Measurements from ENCODE around the gene HAPLN2. TPM values are rescaled to one million over a fixed set of nuclear protein-coding genes. Genes with fewer than 3 reads are reported as not detected.

HAPLN2 gene
- 0.86 TPM for polyA plus RNA-seq (2012; ENCODE audit: insufficient read depth, insufficient read length, low read depth)

DNA sequence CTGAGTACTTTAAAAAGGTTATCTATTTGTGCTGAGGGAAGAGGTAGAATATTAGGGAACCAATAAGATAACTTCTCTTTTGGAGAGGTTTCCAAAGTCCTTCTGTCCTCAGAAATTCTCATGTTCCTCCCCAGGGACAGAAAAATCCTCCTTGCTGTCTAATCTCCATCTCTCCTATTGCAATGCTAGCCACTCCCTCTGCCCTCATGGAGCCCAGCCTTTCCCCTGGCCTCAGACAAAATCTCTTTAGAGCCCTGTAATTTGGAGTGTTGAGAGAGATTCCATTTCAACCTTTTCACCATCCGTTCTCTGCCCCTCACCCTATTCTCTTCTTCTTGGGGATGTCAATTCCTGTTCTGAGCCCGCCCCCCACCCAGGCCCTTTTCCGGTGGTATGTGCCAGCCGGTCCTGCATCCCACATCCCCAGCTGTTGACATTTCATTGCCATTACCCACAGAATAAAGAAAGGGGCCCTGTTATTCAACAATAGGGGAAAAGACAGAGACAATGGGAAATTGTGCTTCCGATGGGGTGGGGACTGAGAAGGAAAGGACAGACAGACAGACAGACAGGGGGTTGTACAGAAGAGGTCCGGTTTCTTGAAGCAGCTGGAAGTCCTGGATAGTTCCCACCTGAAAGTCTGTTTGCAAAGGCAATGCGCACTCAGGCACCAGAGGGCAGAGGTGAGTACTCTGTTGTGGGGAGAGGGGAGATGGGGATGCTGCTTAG is at the start of gene HAPLN2:
Gene HAPLN2, plus strand, starts transcription at position 563 of the 729 bp plus-strand sequence. CDS start 4,076 bp downstream, outside the sequence.
- peak; percentile 64 for DNase-seq
- Histone ChIP-seq H3K4me1 (peaks cover 14% of the 10 kb centered on the region), H3K9me3 (no peaks in the 10 kb centered on the region), H3K4me3 (ENCODE audit: low read depth, low read length) (no peak within 1 kb of the TSS), H3K27me3 (peaks cover 2% of the 10 kb centered on the region), H3K36me3 (no peaks in the 10 kb centered on the region)
- TF ChIP-seq, protein P1, sequence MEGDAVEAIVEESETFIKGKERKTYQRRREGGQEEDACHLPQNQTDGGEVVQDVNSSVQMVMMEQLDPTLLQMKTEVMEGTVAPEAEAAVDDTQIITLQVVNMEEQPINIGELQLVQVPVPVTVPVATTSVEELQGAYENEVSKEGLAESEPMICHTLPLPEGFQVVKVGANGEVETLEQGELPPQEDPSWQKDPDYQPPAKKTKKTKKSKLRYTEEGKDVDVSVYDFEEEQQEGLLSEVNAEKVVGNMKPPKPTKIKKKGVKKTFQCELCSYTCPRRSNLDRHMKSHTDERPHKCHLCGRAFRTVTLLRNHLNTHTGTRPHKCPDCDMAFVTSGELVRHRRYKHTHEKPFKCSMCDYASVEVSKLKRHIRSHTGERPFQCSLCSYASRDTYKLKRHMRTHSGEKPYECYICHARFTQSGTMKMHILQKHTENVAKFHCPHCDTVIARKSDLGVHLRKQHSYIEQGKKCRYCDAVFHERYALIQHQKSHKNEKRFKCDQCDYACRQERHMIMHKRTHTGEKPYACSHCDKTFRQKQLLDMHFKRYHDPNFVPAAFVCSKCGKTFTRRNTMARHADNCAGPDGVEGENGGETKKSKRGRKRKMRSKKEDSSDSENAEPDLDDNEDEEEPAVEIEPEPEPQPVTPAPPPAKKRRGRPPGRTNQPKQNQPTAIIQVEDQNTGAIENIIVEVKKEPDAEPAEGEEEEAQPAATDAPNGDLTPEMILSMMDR (IDR thresholded peaks at IDR 0.05; ENCODE audit: low read depth, low read length): peak; percentile 84

DNA sequence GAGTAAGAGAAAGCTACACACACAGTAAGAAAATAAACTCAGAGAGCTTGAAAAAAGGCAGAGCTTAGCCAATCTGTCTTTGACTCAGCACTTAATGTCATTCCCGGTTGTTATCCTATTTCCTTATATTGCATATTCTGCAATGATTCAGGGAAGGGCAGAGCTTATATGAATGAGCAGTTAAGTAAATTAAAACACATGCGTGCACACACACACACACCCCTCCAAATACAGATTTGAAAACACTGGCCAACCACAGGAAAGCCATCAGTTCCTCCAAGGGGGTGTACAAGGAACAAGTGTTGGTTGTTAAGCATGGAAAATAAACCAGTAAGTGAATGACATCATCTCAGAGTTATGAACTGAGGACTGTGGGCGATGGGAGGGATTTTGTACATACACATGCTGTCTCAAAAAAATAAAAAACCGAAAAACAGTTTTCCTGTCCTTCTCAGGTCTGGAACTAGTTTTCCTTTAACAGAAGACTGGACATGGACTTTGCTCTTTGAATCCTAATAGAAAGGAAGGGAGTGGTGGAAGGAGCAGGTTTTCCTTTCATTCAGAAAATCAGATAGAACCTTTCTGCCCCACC is 47.9 kb upstream of the HAPLN2 start:
- no peaks in the 10 kb centered on the region for H3K9me3 ChIP-seq
- H3K27me3 ChIP-seq: no peaks in the 10 kb centered on the region
- no peak for DNase-seq
- TF ChIP-seq, protein P1 (IDR thresholded peaks at IDR 0.05; ENCODE audit: low read depth, low read length): no peak
- 0 out of 2 replicates have a peak, but pooled peaks cover 3% of the 10 kb centered on the region for H3K36me3 ChIP-seq
- H3K4me3 ChIP-seq (ENCODE audit: low read depth, low read length): peak overlapping the region; percentile 84
- no peaks in the 10 kb centered on the region; the same call in none of the 2 replicates for H3K4me1 ChIP-seq

DNA sequence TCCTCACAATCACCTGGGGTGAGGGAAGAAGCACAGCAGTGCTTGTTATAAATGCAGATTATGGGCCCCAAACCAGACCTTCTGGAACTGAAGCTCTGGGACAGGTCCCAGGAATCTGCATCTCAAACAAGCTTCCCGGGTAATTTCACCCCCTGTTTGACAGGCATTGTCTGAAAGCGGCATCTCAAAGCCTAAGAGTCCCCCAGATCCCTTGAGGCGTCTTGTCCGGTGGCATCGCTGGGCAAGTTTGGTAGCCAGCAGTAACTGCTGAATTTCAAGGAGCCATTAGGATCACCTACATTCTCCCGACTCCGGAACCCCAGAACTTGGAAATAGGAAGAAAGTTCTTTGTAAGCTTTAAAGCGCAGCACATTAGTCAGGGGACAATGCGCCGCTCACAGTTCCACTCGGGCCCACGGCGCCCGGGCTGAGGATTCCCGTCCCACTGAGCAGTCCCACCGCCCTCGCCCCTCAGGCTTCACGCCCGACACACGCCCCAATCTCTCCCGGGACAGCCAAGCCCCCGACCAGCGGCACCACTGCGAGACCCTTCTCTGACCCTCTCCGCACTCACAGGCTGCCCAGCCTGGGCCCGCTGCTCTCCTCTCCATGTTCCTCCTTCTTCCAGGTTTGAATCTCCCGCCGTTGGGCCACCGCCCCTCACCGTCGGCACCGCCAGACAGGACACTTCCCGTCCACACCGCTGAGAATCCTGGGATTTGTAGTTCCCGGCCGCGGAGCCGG is 47.1 kb upstream of the HAPLN2 start, which contains the start of gene IQGAP3:
Gene IQGAP3, minus strand, starts transcription at position 647 of the 744 bp plus-strand sequence. Its CDS starts 36 bp downstream, at position 611.
- Histone ChIP-seq H3K27me3 (no peaks in the 10 kb centered on the region), H3K4me3 (ENCODE audit: low read depth, low read length) (peak within 1 kb of the TSS; percentile 84), H3K9me3 (no peaks in the 10 kb centered on the region), H3K36me3 (0 out of 2 replicates have a peak, but pooled peaks cover 3% of the 10 kb centered on the region), H3K4me1 (no peaks in the 10 kb centered on the region; the same call in none of the 2 replicates)
- DNase-seq: peak; percentile 88
- TF ChIP-seq, protein P1 (IDR thresholded peaks at IDR 0.05; ENCODE audit: low read depth, low read length): no peak

GRCh38 chr1:156572663-156573018 is 46.6 kb upstream of the HAPLN2 start:
- no peaks in the 10 kb centered on the region for H3K9me3 ChIP-seq
- DNase-seq: no peak
- peak overlapping the region; percentile 84 for H3K4me3 ChIP-seq (ENCODE audit: low read depth, low read length)
- 0 out of 2 replicates have a peak, but pooled peaks cover 3% of the 10 kb centered on the region for H3K36me3 ChIP-seq
- no peaks in the 10 kb centered on the region; the same call in none of the 2 replicates for H3K4me1 ChIP-seq
- TF ChIP-seq, protein P1 (IDR thresholded peaks at IDR 0.05; ENCODE audit: low read depth, low read length): no peak
- no peaks in the 10 kb centered on the region for H3K27me3 ChIP-seq

DNA sequence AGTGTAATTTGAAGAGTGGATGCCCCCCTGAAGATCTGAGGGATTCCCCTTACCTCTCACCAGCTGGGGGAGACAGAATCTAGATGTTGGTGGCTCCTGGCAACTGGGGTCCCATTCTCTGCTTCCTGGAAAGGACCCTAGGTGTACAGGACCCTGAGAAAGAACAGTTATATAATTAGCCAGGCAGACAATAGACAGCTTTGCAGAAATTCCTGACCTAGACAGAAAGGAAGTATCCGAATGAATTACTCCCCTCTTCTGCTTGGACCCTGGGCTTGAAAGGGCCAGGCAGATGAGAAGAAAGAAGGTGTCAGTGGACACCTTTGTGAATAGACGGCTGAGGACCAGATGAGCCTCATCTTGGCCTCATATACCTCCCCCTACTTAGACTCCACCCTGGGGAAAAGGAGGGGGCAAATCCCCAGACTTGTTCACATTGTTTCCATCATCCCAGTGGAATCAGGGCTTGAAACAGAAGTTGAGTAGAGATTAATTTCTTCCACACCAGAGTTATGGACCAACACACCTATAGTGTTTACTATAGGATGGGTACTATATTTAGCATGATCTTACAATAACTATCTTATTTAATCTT is 45.1 kb upstream of the HAPLN2 start:
- TF ChIP-seq, protein P1 (IDR thresholded peaks at IDR 0.05; ENCODE audit: low read depth, low read length): no peak
- Histone ChIP-seq H3K4me1 (no peaks in the 10 kb centered on the region; the same call in none of the 2 replicates), H3K36me3 (0 out of 2 replicates have a peak, but pooled peaks cover 3% of the 10 kb centered on the region), H3K4me3 (ENCODE audit: low read depth, low read length) (no peak overlapping the region), H3K9me3 (no peaks in the 10 kb centered on the region), H3K27me3 (no peaks in the 10 kb centered on the region)
- no peak for DNase-seq

Measured in BE2C (cell line).